ENCODE results near the gene IMPG2.

The IMPG2 gene

DNA sequence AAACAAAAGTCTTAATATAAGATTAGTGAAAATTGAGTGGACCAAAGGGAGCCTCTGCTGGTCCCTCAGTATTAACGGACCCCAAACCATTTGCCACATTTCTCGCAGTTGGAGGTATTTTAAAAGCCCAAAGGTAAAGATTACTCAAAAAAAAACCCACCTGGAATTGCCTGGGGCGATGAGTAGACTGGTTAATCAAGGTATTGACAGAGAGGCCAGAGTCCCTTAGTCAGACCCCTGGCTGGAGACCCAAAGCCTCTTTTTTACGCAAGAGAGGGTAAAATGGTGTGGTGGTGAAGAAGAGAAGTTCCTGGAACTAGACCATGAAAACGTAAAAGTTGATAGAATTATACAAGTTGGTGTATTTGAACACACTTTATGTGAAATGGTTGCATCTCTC is 137.2 kb downstream of the IMPG2 start:
- DNase-seq (ENCODE audit: low read depth in 2 of 2) = no peak

DNA sequence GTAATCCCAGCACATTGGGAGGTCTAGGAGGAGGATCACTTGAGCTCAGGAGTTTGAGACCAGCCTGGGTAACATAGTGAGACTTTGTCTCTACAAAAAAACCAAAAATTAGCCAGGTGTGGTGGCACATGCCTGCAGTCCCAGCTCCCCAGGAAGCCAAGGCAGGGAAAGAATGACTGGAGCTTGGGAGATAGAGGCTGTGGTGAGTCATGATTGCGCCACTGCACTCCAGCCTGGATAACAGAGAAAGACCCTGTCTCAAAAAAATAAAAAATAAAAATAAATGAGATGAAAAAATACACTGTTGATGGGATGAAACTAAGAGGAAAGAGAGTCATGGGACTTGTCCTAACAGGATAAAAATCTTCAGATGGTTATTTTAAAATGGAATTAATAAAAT is 137.6 kb downstream of the IMPG2 start:
- DNase-seq (ENCODE audit: low read depth in 2 of 2) = no peak

DNA sequence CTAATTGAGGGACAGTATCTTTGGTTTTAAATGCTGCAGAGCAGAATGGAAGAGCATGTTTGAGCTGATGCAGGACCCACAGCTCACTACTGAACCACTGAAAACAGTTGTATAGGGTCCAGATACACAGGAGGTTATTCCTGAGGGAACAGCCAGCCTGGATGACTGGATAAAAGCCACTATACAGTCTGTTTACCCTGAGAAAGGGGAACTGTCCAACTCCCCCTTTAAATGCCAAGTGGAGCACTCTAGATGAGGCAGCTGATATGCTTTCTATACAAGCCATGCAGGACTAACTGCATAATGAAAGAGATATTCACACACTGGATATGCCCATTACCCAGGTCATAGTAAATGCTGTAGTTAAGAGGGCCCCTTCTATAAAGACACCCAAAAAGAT is 138.6 kb downstream of the IMPG2 start:
- DNase-seq (ENCODE audit: low read depth in 2 of 2) = no peak

DNA sequence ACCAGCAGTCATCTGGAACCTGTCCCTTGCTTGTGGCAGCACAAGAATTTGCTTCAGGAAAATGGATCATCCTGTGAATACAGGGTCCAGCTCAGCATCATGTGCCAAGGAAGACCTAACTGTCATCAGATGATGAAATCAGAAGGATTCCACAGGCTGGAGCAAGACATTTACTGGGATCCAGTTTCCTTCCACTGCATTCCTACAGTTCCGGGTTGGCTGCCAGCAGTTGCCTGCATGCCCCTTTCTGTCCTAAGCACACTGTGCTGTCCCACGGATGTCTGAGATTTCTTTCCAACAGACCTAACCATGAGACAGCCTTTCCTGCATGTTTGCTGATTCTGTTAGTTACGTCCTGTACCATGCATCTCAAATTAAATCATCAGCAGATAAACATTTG is 140.7 kb downstream of the IMPG2 start:
- DNase-seq (ENCODE audit: low read depth in 2 of 2) = no peak

DNA sequence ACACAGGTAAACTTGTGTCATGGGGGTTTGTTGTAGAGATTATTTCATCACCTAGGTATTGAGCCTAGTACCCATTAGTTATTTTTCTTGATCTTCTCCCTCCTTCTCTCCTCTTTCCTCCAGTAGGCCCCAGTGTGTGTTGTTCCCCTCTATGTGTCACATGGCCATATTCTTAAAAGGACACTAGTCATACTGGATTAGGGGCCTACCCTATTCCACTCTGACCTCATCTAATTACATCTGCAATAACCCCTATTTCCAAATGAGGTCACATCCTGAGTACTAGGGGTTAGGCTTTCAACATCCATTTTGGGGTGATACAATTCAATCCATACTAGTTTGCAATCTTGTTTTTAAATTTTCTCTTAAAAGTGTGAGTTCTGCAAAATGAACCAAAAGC is 142.8 kb downstream of the IMPG2 start:
- no peak for DNase-seq (ENCODE audit: low read depth in 2 of 2)
